Adipocyte (in vitro differentiated cells): ENCODE results near the gene PLCG1.

Source experiments
- DNase-seq: peaks from one replicate; pipeline ENCODE4 v3.0.0-alpha.2; 2015; ENCODE audit warnings: low read depth
- H3K27me3 ChIP-seq: replicated peaks from 2 replicates; pipeline ENCODE4 v1.7.0; 2013; ENCODE audit warnings: mild to moderate bottlenecking, low read length, moderate library complexity; ENCODE audit not compliant: control insufficient read depth, insufficient read depth
- H3K36me3 ChIP-seq: 2 replicates; pipeline ENCODE4 v1.7.0; 2013; ENCODE audit warnings: low read length, mild to moderate bottlenecking, moderate library complexity; ENCODE audit not compliant: control insufficient read depth, insufficient read depth, severe bottlenecking
- H3K4me1 ChIP-seq: 2 replicates; pipeline ENCODE4 v1.7.0; 2013; ENCODE audit warnings: mild to moderate bottlenecking, low read length, moderate library complexity; ENCODE audit not compliant: control insufficient read depth, insufficient read depth
- H3K4me3 ChIP-seq: 2 replicates; pipeline ENCODE4 v1.7.0; 2013; ENCODE audit warnings: mild to moderate bottlenecking, low read length, moderate library complexity
- H3K9ac ChIP-seq: 2 replicates; pipeline ENCODE4 v1.7.0; 2013; ENCODE audit warnings: mild to moderate bottlenecking, low read length, moderate library complexity
- H3K9me3 ChIP-seq: 2 replicates; pipeline ENCODE4 v1.7.0; 2013; ENCODE audit warnings: mild to moderate bottlenecking, low read length, moderate library complexity; ENCODE audit not compliant: control insufficient read depth

The PLCG1 gene

DNA sequence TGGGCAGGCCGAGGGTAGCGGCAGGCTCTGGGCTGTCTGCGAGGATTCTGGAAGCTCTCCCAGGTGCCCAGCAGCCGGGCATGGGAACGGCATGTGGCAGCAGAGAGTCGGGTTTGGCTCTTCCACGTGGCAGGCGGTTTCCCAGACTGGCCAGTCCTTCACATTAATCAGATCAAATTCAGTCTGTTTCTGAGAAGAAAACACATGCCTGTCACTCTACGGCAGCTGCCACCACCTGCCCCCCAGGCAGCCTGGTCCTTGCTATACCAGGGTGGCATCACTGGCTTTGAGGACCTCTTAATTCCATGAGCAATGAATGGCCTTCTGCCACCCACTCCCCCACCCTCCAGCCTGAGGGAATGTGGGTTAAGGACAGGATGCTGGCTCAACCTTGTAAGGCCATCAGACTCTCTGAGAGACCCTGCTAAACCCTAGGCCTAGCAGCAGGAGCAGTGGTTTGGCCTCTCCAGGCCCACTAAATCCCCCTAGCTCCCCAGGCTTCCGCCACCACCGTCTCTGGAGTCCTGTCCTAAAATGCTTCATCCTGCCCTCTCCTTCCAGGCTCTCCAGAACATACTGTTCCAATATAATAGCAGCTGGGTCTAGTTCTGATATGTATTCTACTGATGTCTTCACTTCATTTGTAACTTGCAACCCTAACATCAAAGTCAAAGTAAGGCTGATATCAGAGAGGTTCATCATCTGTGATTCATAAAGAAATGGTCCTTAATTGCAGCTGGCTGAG is 47.8 kb downstream of the PLCG1 start:
- DNase-seq, result no peak
- H3K36me3 ChIP-seq, result peaks cover 65% of the 10 kb centered on the region
- no peak overlapping the region for H3K9ac ChIP-seq
- no peak overlapping the region for H3K4me3 ChIP-seq
- no peaks in the 10 kb centered on the region for H3K27me3 ChIP-seq
- peaks cover 7% of the 10 kb centered on the region for H3K9me3 ChIP-seq
- H3K4me1 ChIP-seq, result no peaks in the 10 kb centered on the region

DNA sequence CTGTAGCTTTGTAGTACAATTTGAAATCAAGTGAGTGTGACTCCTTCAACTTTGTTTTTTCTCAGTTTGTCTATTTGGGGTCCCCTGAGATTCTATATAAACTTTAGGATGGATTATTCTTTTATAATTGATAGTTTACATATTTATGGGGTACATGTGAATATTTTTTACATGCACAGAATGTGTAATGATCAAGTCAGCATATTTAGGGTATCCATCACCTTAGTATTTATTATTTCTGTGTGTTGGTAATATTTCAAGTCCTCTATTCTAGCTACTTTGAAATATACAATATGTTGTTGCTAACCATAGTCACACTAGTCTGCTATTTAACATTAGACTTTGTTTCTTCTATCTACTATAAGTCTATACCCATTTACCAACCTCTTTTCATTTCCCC is 50.3 kb downstream of the PLCG1 start:
- no peaks in the 10 kb centered on the region for H3K4me1 ChIP-seq
- no peak overlapping the region for H3K9ac ChIP-seq
- H3K36me3 ChIP-seq, result peaks cover 57% of the 10 kb centered on the region
- DNase-seq, result no peak
- peaks cover 15% of the 10 kb centered on the region for H3K9me3 ChIP-seq
- no peak overlapping the region for H3K4me3 ChIP-seq
- no peaks in the 10 kb centered on the region for H3K27me3 ChIP-seq

DNA sequence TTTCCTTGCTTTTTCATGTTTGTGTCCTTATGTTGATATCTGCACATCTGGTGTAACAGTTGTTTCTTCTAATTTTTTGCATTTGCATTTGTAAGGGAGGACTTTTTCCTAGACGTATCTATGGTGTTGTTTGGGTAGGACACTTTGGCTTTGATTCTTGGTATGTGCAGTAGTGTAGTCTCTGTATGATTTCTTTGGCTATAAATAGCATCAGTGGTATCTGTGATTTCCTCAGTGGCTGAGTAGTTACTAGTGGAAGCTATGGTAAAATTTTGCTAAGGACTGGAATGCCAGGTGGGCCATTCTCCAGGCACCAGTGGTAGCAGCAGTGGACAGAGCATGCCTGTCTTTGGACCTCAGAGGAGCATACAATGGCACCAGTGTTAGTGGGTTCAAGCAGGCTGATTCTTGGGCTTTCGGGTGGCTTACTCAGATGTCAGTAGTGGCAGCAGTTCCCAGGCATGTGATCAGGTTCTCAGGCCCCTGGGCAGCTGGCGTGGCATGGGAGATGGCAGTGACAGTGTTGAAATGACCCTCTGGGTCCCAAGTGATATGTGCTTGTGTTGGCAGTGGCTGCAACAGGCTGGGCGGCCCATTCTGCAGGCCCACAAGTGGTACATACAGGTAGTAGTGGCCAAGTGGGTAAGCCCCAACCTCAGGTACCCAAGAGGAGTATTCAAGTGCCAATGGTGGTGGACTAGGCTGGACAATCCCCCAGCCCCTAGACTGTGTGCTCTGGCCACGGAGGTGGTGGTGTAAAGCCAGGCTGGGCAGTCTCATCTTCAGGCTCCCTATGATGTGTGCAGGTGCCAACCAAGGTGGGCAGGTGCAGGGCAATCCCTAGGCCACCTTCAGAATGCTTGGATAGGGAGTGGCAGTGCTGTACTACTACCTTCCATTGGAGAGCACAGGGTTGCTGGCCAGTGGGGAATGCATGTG is 54.5 kb downstream of the PLCG1 start:
- DNase-seq, result no peak

DNA sequence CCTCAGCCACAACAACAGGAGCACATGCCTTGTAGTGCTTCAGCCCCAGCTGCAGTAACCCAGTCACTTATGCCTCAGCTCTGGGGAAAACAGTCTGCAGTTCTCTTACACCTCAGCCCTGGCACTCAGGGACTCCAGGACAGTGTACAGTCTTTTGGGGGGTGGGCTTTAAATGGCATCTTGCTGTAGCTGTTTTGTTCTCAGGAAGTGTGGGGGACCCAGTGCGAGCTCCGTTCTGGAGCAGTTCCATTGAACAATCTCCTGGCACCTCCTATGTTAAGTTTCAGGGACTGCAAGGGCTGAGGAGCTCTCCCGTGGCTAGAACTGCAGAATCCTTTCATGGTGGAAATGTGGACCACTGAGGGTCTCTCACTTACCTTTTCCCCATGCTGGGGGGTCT is 55.2 kb downstream of the PLCG1 start:
- no peak for DNase-seq
- H3K4me3 ChIP-seq, result no peak overlapping the region
- H3K36me3 ChIP-seq, result peaks cover 39% of the 10 kb centered on the region

More for the DNA sequence above, 54.5 kb downstream of the PLCG1 start:
- H3K4me3 ChIP-seq, result no peak overlapping the region
- no peaks in the 10 kb centered on the region for H3K27me3 ChIP-seq
- peaks cover 20% of the 10 kb centered on the region for H3K9me3 ChIP-seq
- H3K36me3 ChIP-seq, result peaks cover 37% of the 10 kb centered on the region
- no peaks in the 10 kb centered on the region for H3K4me1 ChIP-seq
- no peak overlapping the region for H3K9ac ChIP-seq

DNA sequence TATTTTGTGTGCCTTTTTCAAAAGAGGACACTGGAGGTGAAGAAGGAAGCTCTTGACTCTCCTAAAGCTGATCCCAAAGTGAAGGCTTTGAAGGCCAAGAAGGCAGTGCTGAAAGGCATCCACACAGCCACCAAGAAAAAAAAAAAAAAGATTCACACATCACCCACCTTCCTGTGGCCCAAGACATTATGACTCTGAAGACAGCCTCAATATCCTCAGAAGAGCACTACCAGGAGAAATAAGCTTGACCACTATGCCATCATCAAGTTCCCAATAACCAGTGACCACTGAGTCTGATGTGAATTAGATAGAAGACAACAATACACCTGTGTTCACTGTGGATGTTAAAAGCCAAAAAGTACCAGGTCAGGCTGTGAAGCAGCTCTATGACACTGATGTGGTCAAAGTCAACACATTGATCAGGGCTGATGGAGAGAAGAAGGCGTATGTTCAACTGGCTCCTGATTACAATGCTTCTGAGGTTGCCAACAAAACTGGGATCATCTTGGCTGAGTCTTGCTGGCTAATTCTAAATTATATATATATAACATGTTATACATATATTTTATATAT is 59.4 kb downstream of the PLCG1 start:
- H3K36me3 ChIP-seq, result peaks cover 49% of the 10 kb centered on the region
- no peaks in the 10 kb centered on the region for H3K27me3 ChIP-seq
- H3K4me3 ChIP-seq, result no peak overlapping the region
- no peak overlapping the region for H3K9ac ChIP-seq
- H3K9me3 ChIP-seq, result peaks cover 28% of the 10 kb centered on the region
- no peaks in the 10 kb centered on the region for H3K4me1 ChIP-seq
- DNase-seq, result no peak

More for the DNA sequence above, 55.2 kb downstream of the PLCG1 start:
- Histone ChIP-seq H3K9ac (no peak overlapping the region), H3K4me1 (no peaks in the 10 kb centered on the region), H3K27me3 (no peaks in the 10 kb centered on the region), H3K9me3 (peaks cover 23% of the 10 kb centered on the region)

DNA sequence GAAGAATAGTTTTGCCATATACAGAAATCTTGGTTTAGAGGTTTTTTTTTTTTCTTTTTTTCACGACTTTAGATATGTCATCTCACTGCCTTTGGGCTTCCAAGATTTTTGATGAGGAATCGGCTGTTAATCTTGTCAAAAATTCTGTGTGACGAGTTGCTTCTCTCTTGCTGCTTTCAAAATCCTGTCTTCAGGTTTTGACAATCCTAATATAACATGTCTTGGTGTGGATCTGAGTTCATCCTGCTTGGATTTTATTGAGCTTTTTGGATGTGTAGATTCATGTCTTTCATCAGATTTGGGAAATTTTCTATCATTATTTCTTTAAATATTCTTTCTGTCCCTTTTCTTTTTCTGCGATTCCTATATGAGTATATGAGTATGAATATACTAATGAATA is 61.1 kb downstream of the PLCG1 start:
- H3K36me3 ChIP-seq, result peaks cover 50% of the 10 kb centered on the region
- no peak for DNase-seq
- no peaks in the 10 kb centered on the region for H3K4me1 ChIP-seq

DNA sequence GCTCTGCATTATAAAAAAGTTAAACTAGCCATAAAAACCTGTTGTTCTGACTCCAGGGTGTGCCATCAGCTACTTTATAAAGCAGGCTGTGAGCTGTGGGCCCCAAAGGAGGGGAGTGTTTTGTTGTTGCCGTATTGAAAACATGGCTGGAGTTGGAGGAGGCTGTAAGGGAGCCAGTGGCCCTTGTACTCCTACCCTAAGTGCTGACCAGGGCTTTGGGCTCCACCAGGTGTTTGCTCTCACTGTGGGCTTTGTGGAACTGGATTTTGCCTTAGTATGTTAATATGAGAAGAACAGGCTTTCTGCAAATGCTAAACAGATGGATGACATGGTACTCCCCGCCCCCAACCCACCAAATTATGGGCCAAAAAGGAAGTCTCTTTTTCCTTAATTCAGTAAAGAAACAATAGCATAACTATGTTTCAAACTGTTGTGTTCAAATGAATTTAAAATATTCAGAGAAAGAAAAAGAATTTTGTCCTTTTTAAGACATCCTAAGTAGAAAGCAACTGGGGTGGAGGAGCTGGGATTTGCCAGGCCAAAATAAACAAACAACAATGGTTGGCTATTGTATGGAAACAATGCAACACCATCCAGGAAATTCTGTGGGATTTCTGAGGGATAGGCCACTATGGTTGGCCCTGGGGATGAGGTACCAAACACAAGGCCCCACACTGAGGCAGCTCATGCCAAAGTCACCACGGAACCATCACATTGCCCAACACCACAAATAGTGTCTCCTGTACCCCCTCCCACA is 63.3 kb downstream of the PLCG1 start:
- Histone ChIP-seq H3K9ac (no peak overlapping the region), H3K4me3 (no peak overlapping the region), H3K4me1 (no peaks in the 10 kb centered on the region), H3K9me3 (peaks cover 21% of the 10 kb centered on the region), H3K27me3 (no peaks in the 10 kb centered on the region), H3K36me3 (peaks cover 58% of the 10 kb centered on the region)
- no peak for DNase-seq

More for the DNA sequence above, 61.1 kb downstream of the PLCG1 start:
- Histone ChIP-seq H3K9me3 (peaks cover 21% of the 10 kb centered on the region), H3K4me3 (peak overlapping the region; percentile 0), H3K27me3 (no peaks in the 10 kb centered on the region), H3K9ac (no peak overlapping the region)

DNA sequence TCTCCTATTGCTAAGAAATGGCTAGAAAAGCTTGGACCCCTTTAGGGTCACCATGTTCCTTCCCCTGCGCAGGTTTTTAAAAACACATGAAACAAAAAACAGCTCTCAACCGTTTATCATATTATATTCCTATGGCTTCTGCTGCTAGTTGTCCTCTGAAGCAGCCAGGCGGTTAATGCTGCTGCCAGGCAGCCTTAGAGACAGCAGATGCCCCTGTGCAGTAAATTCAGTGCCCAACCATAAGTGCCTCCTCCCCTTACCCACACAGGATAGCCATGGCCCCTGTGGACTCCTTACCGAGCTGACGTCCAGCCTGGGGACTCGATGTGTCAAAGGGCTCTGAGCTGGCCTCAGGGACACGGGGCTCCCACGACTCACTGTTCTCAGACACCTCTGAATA is 64.4 kb downstream of the PLCG1 start:
- Histone ChIP-seq H3K4me1 (no peaks in the 10 kb centered on the region), H3K27me3 (no peaks in the 10 kb centered on the region), H3K4me3 (no peak overlapping the region), H3K36me3 (peaks cover 55% of the 10 kb centered on the region), H3K9ac (no peak overlapping the region), H3K9me3 (peaks cover 21% of the 10 kb centered on the region)
- DNase-seq, result no peak

DNA sequence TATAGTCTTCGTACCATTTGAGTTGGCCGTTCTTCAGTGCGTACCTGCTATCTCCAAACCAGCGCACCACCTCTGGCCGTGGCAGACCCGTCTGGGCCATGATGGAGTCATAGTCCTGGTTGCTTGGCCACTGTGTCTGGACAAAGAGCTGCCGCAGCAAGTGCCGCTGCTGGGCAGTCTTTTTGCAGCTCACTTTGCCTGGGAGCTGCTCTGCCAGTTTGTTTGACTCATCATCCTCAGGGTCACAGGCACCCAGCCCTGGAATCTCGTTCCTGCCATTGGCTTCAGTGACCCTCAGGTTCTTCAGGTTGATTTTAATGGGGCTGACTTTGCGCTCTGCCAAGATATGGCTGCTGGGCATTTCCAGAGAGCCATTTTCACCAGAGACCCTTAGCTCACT is 65.1 kb downstream of the PLCG1 start:
- Histone ChIP-seq H3K4me3 (no peak overlapping the region), H3K4me1 (no peaks in the 10 kb centered on the region)

DNA sequence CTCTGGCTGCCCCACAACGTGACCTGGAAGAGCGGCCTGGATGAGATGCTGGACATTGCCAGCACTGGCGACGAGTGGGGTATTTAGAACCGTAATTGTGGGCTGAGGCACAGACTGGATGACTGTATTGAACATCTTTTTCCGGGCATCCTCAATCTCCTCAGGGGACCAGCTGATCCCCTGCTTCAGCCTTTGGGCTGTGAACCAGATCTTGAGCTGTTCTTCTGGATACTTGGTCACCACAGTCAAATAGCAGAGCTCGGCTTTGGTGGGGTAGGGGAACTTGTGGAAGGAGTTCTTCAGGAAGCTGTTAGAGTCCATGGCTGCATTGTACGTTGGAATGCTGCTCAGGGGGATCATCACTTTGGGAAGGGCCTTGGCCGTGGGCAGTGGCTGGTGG is 66.3 kb downstream of the PLCG1 start:
- Histone ChIP-seq H3K36me3 (peaks cover 50% of the 10 kb centered on the region), H3K4me3 (no peak overlapping the region), H3K4me1 (no peaks in the 10 kb centered on the region), H3K27me3 (no peaks in the 10 kb centered on the region), H3K9ac (no peak overlapping the region), H3K9me3 (peaks cover 8% of the 10 kb centered on the region)
- no peak for DNase-seq

More for the DNA sequence above, 65.1 kb downstream of the PLCG1 start:
- DNase-seq, result no peak
- H3K9ac ChIP-seq, result no peak overlapping the region
- H3K27me3 ChIP-seq, result no peaks in the 10 kb centered on the region
- H3K9me3 ChIP-seq, result peaks cover 20% of the 10 kb centered on the region
- peaks cover 55% of the 10 kb centered on the region for H3K36me3 ChIP-seq
